B cell (primary cell): ENCODE measurements around the gene HCN4. TPM values are rescaled to one million over a fixed set of nuclear protein-coding genes. Genes with fewer than 3 reads are reported as not detected.

Source experiments
- ATAC-seq: fragments of 200-7000 bp; cut with Tn5 transposase; one replicate; pipeline ENCODE4 v1.10.0; 2021; ENCODE audit warnings: low read depth, mild to moderate bottlenecking, moderate number of reproducible peaks, moderate library complexity
- CTCF ChIA-PET: fragments of 350-600 bp; sonication (Branson Sonifier 250); formaldehyde crosslinking; loops from one replicate; lab custom pipeline; 2021; ENCODE audit warnings: antibody characterized with exemption, inconsistent platforms; lab: Charles Lee
- POLR2A ChIA-PET: fragments of 350-600 bp; sonication (Branson Sonifier 250); formaldehyde crosslinking; loops from one replicate; lab custom pipeline; 2021; ENCODE audit warnings: antibody characterized with exemption; lab: Charles Lee
- DNase-seq: peaks from one replicate; pipeline ENCODE4 v3.0.0; 2013
- H2AFZ ChIP-seq: 2 replicates; pipeline ENCODE4 v1.6.1; 2012; ENCODE audit warnings: mild to moderate bottlenecking, low read depth, low read length; ENCODE audit not compliant: insufficient read depth, poor library complexity, severe bottlenecking
- H3K27ac ChIP-seq, 2 donors: 1 replicate in 1 of 2; 2 replicates in 1 of 2; pipeline ENCODE4 v1.5.1; 2012 to 2013; ENCODE audit warnings: low read length in 2 of 2, mild to moderate bottlenecking in 2 of 2, moderate library complexity in 1 of 2
- H3K27me3 ChIP-seq, 4 experiments: fragments of 200-600 bp in 1 of 4; sonication (generic) in 1 of 4; replicated peaks in 1 of 4; 1 replicate in 2 of 4; 2 replicates in 2 of 4; pipeline versions ENCODE4 v1.6.1 to v1.7.0; 2013 to 2016; ENCODE audit warnings: low read length in 3 of 4, mild to moderate bottlenecking in 2 of 4, mixed read lengths in 1 of 4, moderate library complexity in 1 of 4; ENCODE audit not compliant: insufficient read depth in 4 of 4, control insufficient read depth in 3 of 4; ENCODE audit errors: control extremely low read depth in 1 of 4
- H3K36me3 ChIP-seq, 2 experiments: replicated peaks in 1 of 2; 1 replicate in 1 of 2; 2 replicates in 1 of 2; pipeline versions ENCODE4 v1.6.1 to v1.7.1; 2013; ENCODE audit warnings: low read length in 1 of 2; ENCODE audit not compliant: insufficient read depth in 2 of 2, control insufficient read depth in 1 of 2; ENCODE audit errors: control extremely low read depth in 1 of 2, extremely low read depth in 1 of 2
- H3K4me1 ChIP-seq, 2 donors: fragments of 200-600 bp in 1 of 2; sonication (generic) in 1 of 2; 1 replicate in 1 of 2; 2 replicates in 1 of 2; pipeline versions ENCODE4 v1.5.1 to v1.6.1; 2013 to 2017; ENCODE audit warnings: low read length in 2 of 2; ENCODE audit not compliant: control insufficient read depth in 2 of 2, insufficient read depth in 2 of 2
- H3K4me2 ChIP-seq: replicated peaks from 2 replicates; pipeline ENCODE3; 2012; ENCODE audit warnings: mild to moderate bottlenecking, low read depth, low read length; ENCODE audit not compliant: poor library complexity, severe bottlenecking
- H3K4me3 ChIP-seq, 5 experiments: fragments of 200-600 bp in 1 of 5; sonication (generic) in 1 of 5; 1 replicate in 3 of 5; 2 replicates in 2 of 5; pipeline versions ENCODE4 v1.5.1 to v1.7.0; 2011 to 2016; ENCODE audit warnings: low read length in 4 of 5, mild to moderate bottlenecking in 4 of 5, low read depth in 2 of 5, control low read depth in 1 of 5, moderate library complexity in 1 of 5; ENCODE audit not compliant: insufficient read depth in 1 of 5; ENCODE audit errors: control extremely low read depth in 1 of 5, extremely low read depth in 1 of 5
- H3K79me2 ChIP-seq: fragments of 200-600 bp; sonication (generic); one replicate; pipeline ENCODE4 v1.6.0; 2016; ENCODE audit warnings: low read length; ENCODE audit not compliant: control insufficient read depth, insufficient read depth
- H3K9ac ChIP-seq: fragments of 200-600 bp; sonication (generic); 2 replicates; pipeline ENCODE4 v1.6.1; 2017; ENCODE audit warnings: mild to moderate bottlenecking, low read length, moderate library complexity
- H3K9me3 ChIP-seq, 3 donors: one replicate each; pipeline versions ENCODE4 v1.6.1 to v1.7.1; 2013; ENCODE audit warnings: low read length in 2 of 3; ENCODE audit not compliant: control insufficient read depth in 2 of 3, insufficient read depth in 1 of 3; ENCODE audit errors: control extremely low read depth in 1 of 3
- H4K20me1 ChIP-seq: 2 replicates; pipeline ENCODE4 v1.6.0; 2012; ENCODE audit warnings: mild to moderate bottlenecking, low read length; ENCODE audit not compliant: insufficient read depth, control insufficient read depth, poor library complexity, severe bottlenecking
- H3K27ac Mint-ChIP-seq: one replicate; pipeline ENCODE4 v1.8.0; 2021; ENCODE audit warnings: mixed read lengths
- H3K27me3 Mint-ChIP-seq: one replicate; pipeline ENCODE4 v1.8.0; 2021; ENCODE audit warnings: mixed read lengths
- H3K4me1 Mint-ChIP-seq: one replicate; pipeline ENCODE4 v1.8.0; 2021; ENCODE audit warnings: mixed read lengths
- H3K4me3 Mint-ChIP-seq: one replicate; pipeline ENCODE4 v1.8.0; 2021; ENCODE audit warnings: mixed read lengths
- H3K9me3 Mint-ChIP-seq: one replicate; pipeline ENCODE4 v1.8.0; 2022; ENCODE audit warnings: mixed read lengths; ENCODE audit not compliant: insufficient read depth
- EZH2 ChIP-seq: IDR thresholded peaks from 2 replicates; pipeline ENCODE4 v1.6.1; 2012; ENCODE audit warnings: borderline replicate concordance, low read depth, mild to moderate bottlenecking, moderate library complexity, low read length; ENCODE audit not compliant: insufficient read depth, poor library complexity, severe bottlenecking
- WGBS: methylation state at CpG from one replicate; pipeline ENCODE4 v1.1.5; 2013; ENCODE audit warnings: missing lambda C conversion rate; ENCODE audit not compliant: insufficient coverage; 5-methylcytosine and 5-hydroxymethylcytosine counted together
- intact Hi-C: fragments of 100-400 bp; cut with micrococcal nuclease; formaldehyde crosslinking; loops from one replicate; pipeline ENCODE4 v1.10.0; 2022
- polyA plus RNA-seq: library from polyadenylated mRNA; depleted of rRNA; stranded (reverse); fragments of >200 nt; gene quantifications from 2 replicates; pipeline ENCODE4 v1.2.3, GENCODE V29; 2012
- total RNA-seq, 2 donors: library from RNA; stranded (reverse); fragments of 120-200 nt in 1 of 2; gene quantifications; 1 replicate in 1 of 2; 2 replicates in 1 of 2; pipeline versions ENCODE4 v1.2.3 to v1.2.4, GENCODE V29; 2013 to 2022
- TF ChIP-seq, protein P1 (sequence below): fragments of 200-600 bp; IDR thresholded peaks from one replicate; pipeline ENCODE4 v1.8.0; 2022; ENCODE audit warnings: antibody characterized with exemption, mild to moderate bottlenecking

Gene HCN4
- total and polyA plus RNA-seq, 2 donors (not counting 1 experiment from before 2014, with no cell fraction given) = not detected

DNA sequence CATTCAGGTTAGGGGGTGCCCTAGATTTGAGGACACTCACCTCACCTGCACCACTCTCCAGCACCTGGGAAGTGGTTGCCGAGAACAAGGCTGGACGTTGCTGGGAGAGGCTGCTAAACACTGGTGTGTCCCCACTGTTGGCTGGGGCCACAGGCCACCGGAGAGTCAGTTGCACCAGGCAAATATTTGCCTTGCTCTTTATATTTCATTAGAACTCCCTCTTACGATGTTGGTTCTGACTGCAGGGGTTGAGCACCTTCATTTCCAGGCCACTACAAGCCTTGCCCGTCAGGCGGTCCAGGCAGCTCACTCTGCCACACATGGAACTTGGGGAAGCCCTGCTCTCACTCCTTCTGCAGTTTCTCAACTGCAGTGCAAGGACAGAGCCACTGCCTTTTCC is 30.7 kb downstream of the HCN4 start:
- POLR2A ChIA-PET = no interaction called here
- CTCF ChIA-PET = no interaction called here

DNA sequence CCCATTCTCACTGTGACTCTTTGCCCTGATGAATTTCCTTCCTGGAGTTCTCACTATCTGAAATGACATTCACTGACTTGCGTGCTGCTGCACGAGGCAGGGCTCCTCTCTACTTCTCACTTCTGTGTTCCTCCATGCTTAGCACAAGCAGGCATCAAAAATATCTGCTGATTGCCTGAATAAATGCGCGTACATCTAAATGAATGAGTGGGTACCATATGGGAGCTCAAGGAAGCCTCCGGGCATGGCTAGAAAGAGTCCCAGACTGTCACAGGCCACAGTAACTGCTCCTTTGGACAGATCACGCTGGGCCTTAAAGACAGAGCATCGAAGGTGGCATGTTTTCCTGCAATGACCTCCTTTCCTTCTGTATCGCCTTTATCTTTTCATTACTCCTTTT is 31.6 kb downstream of the HCN4 start:
- ChIA-PET CTCF (no interaction called here), POLR2A (no interaction called here)
- Mint-ChIP-seq H3K27me3 (peaks cover 4% of the 10 kb centered on the region), H3K4me1 (no peaks in the 10 kb centered on the region), H3K9me3 (no peaks in the 10 kb centered on the region), H3K4me3 (no peak overlapping the region), H3K27ac (no peak overlapping the region)
- no peaks in the 10 kb centered on the region for H3K79me2 ChIP-seq
- 81% methylated on average over 6 of the region's 8 CpGs for WGBS
- intact Hi-C loops = no loop called here
- no peaks in the 10 kb centered on the region for H3K36me3 ChIP-seq
- no peaks in the 10 kb centered on the region for H3K27me3 ChIP-seq
- no peaks in the 10 kb centered on the region for H4K20me1 ChIP-seq
- H3K4me3 ChIP-seq = no peak overlapping the region
- TF ChIP-seq EZH2 = no peak
- TF ChIP-seq, protein P1, sequence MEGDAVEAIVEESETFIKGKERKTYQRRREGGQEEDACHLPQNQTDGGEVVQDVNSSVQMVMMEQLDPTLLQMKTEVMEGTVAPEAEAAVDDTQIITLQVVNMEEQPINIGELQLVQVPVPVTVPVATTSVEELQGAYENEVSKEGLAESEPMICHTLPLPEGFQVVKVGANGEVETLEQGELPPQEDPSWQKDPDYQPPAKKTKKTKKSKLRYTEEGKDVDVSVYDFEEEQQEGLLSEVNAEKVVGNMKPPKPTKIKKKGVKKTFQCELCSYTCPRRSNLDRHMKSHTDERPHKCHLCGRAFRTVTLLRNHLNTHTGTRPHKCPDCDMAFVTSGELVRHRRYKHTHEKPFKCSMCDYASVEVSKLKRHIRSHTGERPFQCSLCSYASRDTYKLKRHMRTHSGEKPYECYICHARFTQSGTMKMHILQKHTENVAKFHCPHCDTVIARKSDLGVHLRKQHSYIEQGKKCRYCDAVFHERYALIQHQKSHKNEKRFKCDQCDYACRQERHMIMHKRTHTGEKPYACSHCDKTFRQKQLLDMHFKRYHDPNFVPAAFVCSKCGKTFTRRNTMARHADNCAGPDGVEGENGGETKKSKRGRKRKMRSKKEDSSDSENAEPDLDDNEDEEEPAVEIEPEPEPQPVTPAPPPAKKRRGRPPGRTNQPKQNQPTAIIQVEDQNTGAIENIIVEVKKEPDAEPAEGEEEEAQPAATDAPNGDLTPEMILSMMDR = no peak
- no peak overlapping the region for H3K27ac ChIP-seq
- no peak overlapping the region for H2AFZ ChIP-seq
- no peak overlapping the region for H3K4me2 ChIP-seq
- peaks cover 0 to 8% (median 0%) of the 10 kb centered on the region in 3 donors for H3K9me3 ChIP-seq
- no peaks in the 10 kb centered on the region for H3K4me1 ChIP-seq
- no peak for ATAC-seq
- H3K9ac ChIP-seq = no peak overlapping the region
- DNase-seq = no peak

More for the DNA sequence above, 30.7 kb downstream of the HCN4 start:
- ATAC-seq = no peak
- Histone ChIP-seq H3K4me3 (no peak overlapping the region), H3K79me2 (no peaks in the 10 kb centered on the region), H3K9ac (no peak overlapping the region), H3K27me3 (no peaks in the 10 kb centered on the region), H4K20me1 (no peaks in the 10 kb centered on the region), H3K4me1 (no peaks in the 10 kb centered on the region), H3K9me3 (peaks cover 0 to 12% (median 2%) of the 10 kb centered on the region in 3 donors), H3K27ac (no peak overlapping the region), H2AFZ (no peak overlapping the region), H3K36me3 (no peaks in the 10 kb centered on the region), H3K4me2 (no peak overlapping the region)
- no peaks in the 10 kb centered on the region for H3K4me1 Mint-ChIP-seq
- no peaks in the 10 kb centered on the region for H3K9me3 Mint-ChIP-seq
- no peak overlapping the region for H3K27ac Mint-ChIP-seq
- no peak for DNase-seq
- TF ChIP-seq EZH2 = no peak
- TF ChIP-seq, protein P1 = no peak
- no peak overlapping the region for H3K4me3 Mint-ChIP-seq
- H3K27me3 Mint-ChIP-seq = peaks cover 4% of the 10 kb centered on the region
- WGBS = 84% methylated on average over 4 of the region's 6 CpGs
- intact Hi-C loops = no loop called here
